K562 (cell line): Measurements from ENCODE around the gene IQGAP3.

Experiments
- CBX3 ChIP-seq, 2 experiments: IDR thresholded peaks; 1 replicate in 1 of 2; 2 replicates in 1 of 2; pipeline ENCODE4 v1.6.1; 2012; ENCODE audit warnings: inconsistent platforms in 2 of 2, low read length in 2 of 2, borderline replicate concordance in 1 of 2, control low read depth in 1 of 2
- CHD1 ChIP-seq: fragments of 200-600 bp; sonication (generic); IDR thresholded peaks from one replicate; pipeline ENCODE4 v1.6.1; 2012; ENCODE audit warnings: mild to moderate bottlenecking, moderate library complexity, low read length, inconsistent platforms
- KDM1A ChIP-seq, 2 experiments: fragments of 450-650 bp; IDR thresholded peaks; 2 replicates each; pipeline ENCODE4 v1.6.1; 2016; ENCODE audit warnings: mild to moderate bottlenecking in 2 of 2
- MTF1 ChIP-seq: fragments of 250-450 bp; sonication (Bioruptor Pico); IDR thresholded peaks from 2 replicates; pipeline ENCODE4 v1.9.0; 2021; ENCODE audit warnings: moderate library complexity, mild to moderate bottlenecking, inconsistent platforms, borderline replicate concordance
- PML ChIP-seq: IDR thresholded peaks from 2 replicates; pipeline ENCODE4 v1.6.1; 2012; ENCODE audit warnings: low read length, inconsistent platforms
- ZFX ChIP-seq: sonication (generic); formaldehyde crosslinking; IDR thresholded peaks from 2 replicates; pipeline ENCODE4 v1.8.0; 2022; ENCODE audit warnings: mild to moderate bottlenecking, missing genetic modification reagents, moderate library complexity
- ZNF24 ChIP-seq: fragments of 450-650 bp; IDR thresholded peaks from 2 replicates; pipeline ENCODE4 v1.6.1; 2016
- TF ChIP-seq, protein P1 (sequence below): fragments of 450-650 bp; formaldehyde crosslinking; IDR thresholded peaks from 2 replicates; pipeline ENCODE4 v1.4.0; 2020; ENCODE audit warnings: mild to moderate bottlenecking
- TF ChIP-seq, protein P2 (sequence below), 3 experiments: IDR thresholded peaks in 2 of 3; conservative IDR thresholded peaks in 1 of 3; 2 replicates each; pipeline ENCODE4 v1.5.1; 2011 to 2012; ENCODE audit warnings: low read length in 3 of 3, mild to moderate bottlenecking in 3 of 3, control low read depth in 2 of 3, improper control_type of control experiment in 1 of 3, inconsistent platforms in 1 of 3, low read depth in 1 of 3, mixed read lengths in 1 of 3, moderate library complexity in 1 of 3; ENCODE audit not compliant: insufficient read depth in 2 of 3

DNA sequence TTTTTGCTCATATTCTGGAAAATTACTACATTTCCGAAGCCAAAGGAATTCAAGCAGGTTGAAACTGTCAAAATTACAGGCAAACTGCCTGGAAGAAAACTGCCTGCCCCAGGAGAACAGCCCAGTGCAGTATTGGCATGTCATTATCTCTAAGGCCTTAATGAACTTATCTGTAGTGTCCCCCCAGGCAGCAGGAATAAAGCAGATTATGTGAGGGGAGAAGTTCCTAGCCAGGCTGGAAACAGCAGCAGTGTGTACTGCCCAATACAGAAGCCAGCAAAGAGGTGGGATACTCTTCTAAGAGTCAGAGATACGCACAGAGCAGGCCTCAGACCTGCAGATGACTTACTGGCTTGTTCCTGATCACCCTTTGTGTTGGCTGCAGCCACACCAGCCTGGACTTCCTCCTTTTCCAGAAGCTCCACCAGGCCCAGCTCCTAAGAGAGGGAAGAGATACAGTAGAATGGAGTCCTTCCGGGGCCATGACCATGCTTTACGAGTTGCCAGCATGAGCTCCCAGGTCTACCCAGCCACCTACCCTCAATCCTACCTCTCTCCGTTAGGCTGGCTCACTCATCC lies 11.7 kb downstream of the IQGAP3 start:
- TF ChIP-seq, protein P1, sequence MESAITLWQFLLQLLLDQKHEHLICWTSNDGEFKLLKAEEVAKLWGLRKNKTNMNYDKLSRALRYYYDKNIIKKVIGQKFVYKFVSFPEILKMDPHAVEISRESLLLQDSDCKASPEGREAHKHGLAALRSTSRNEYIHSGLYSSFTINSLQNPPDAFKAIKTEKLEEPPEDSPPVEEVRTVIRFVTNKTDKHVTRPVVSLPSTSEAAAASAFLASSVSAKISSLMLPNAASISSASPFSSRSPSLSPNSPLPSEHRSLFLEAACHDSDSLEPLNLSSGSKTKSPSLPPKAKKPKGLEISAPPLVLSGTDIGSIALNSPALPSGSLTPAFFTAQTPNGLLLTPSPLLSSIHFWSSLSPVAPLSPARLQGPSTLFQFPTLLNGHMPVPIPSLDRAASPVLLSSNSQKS (CRISPR knock-in tag) = no peak
- TF ChIP-seq, protein P2, sequence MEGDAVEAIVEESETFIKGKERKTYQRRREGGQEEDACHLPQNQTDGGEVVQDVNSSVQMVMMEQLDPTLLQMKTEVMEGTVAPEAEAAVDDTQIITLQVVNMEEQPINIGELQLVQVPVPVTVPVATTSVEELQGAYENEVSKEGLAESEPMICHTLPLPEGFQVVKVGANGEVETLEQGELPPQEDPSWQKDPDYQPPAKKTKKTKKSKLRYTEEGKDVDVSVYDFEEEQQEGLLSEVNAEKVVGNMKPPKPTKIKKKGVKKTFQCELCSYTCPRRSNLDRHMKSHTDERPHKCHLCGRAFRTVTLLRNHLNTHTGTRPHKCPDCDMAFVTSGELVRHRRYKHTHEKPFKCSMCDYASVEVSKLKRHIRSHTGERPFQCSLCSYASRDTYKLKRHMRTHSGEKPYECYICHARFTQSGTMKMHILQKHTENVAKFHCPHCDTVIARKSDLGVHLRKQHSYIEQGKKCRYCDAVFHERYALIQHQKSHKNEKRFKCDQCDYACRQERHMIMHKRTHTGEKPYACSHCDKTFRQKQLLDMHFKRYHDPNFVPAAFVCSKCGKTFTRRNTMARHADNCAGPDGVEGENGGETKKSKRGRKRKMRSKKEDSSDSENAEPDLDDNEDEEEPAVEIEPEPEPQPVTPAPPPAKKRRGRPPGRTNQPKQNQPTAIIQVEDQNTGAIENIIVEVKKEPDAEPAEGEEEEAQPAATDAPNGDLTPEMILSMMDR (IDR thresholded peaks at IDR 0.05 in 2 of 3, conservative IDR thresholded peaks at IDR 0.05 in 1 of 3; ENCODE audit: insufficient read depth in 2 of 3, low read depth in 1 of 3, low read length in 3 of 3) = no peak
- TF ChIP-seq PML = no peak
- TF ChIP-seq CBX3 (IDR thresholded peaks at IDR 0.05; ENCODE audit: borderline replicate concordance in 1 of 2, low read length in 2 of 2) = no peak
- no peak for TF ChIP-seq KDM1A (IDR thresholded peaks at IDR 0.05)
- TF ChIP-seq ZNF24 = no peak
- no peak for TF ChIP-seq ZFX (CRISPR knock-in tag)
- TF ChIP-seq CHD1 = no peak
- no peak for TF ChIP-seq MTF1 (CRISPR knock-in tag)
